GM19372 (cell line): ENCODE measurements around the gene VEPH1.
"Not testable (repeated sequence)": the region's sequence is repeated elsewhere in the genome, so short reads cannot be mapped to it uniquely, and the experiment has no call there.

Experiments
- ATAC-seq: cut with Tn5 transposase; IDR thresholded peaks from one replicate; pipeline ENCODE4 v1.9.1; 2021; ENCODE audit warnings: mild to moderate bottlenecking, low read depth, moderate library complexity; ENCODE audit not compliant: unreplicated experiment

Gene VEPH1

DNA sequence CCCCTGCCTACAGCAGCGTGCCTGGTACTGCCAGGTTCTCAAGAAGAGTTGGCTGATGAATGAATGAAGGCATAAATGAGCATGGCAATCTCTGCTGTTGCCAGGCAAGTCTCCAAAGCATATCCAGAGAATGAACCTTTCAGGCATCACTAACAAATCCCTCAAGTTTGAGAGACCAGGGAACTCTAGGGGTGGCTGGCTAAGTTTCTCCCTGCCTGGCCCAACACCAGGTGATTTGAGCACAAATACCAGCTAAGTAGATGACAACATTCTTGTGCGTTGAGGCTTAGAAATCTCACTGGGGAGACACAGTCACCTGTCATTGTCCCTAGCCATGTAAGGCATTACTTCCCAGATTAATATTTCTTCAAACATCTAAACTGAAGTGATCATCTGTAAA lies 147.9 kb downstream of the VEPH1 start:
- no peak for ATAC-seq

DNA sequence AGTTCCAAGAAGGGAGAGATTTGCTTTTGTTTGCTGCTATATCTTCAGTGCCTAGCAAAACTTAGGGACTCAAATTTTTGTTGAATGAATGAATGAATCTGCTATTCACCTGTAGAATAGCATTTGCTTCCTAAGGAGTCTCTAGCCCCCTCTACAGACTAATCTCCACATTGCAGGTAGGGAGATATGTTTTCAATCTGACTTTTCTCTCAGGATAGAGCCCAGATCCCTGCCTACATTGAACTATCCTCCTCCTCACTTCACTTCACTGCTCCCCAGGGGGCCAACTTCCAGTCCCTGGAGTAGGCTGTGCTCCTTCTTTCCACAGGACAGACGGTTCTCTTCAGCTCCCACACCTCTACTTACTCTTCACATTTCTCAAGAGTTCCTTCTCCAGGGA lies 148.5 kb downstream of the VEPH1 start:
- no peak for ATAC-seq

DNA sequence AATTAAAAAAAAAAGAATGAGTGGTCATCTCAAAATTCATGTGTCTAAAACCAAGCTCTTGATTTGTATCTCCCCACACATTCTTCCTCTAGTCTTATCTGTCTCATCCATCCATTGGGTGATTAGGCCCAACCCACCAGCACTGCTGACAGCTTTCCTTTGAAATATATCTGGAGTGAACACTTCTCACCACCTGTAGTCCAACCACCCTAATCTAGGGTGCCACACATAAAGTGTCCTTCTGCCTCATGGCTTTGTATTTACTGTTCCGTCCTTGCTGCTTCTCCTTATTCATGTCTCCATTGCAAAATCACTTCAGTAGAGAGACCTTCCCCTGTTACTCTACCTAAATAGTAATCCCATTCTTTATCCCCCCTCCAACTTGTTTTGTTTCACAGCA lies 149.0 kb downstream of the VEPH1 start:
- ATAC-seq, result no peak

DNA sequence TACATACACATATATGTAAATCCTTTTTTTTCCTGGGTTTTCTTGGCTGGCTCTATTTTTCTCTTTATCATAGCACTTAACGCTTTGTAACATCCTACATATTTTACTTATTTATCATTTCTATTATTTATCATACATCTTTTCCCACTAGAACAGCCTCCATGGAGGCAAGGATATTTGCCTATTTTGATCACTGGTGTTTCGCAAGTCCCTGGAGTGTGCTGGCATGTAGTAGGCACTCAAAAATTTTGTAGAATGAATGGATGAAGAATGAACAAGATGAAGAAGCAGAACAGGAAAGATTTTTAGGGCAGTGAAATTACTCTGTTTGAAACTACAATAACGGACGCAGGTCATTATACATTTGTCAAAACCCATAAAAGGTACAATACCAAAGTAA lies 149.6 kb downstream of the VEPH1 start:
- no peak for ATAC-seq

DNA sequence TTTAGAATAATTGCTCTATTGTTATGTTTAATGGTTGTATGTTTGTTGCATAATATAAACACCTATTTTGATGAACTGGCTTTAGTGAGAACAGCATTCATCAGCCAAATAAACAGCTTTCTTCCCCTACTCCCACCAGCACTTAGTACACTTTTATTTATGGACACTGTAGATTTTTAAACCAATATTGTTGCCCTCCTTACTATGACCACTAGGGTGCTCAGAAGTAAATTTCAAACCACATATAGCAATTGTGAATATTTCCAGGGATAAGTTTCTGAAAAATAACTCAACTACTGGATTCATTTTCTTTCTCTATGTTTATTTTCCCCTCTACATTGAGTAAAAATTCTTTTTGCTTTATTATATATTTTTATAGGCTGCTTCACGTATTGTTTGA lies 151.2 kb downstream of the VEPH1 start:
- ATAC-seq, result no peak

DNA sequence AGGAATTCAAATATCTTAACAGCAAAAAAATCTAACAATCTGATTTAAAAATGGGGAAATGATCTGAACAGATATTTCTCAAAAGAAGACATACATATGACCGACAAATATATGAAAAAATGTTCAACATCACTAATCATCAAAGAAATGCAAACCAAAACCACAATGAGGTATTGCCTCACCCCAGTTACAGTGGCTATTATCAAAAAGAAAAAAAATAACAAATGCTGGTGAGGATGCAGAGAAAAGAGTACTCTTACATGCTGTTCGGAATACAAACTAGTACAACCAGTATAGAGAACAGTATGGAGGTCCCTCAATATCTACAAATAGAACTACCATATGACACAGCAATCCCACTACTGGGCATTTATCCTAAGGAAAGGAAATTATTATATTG lies 152.6 kb downstream of the VEPH1 start:
- not testable (repeated sequence) for ATAC-seq

DNA sequence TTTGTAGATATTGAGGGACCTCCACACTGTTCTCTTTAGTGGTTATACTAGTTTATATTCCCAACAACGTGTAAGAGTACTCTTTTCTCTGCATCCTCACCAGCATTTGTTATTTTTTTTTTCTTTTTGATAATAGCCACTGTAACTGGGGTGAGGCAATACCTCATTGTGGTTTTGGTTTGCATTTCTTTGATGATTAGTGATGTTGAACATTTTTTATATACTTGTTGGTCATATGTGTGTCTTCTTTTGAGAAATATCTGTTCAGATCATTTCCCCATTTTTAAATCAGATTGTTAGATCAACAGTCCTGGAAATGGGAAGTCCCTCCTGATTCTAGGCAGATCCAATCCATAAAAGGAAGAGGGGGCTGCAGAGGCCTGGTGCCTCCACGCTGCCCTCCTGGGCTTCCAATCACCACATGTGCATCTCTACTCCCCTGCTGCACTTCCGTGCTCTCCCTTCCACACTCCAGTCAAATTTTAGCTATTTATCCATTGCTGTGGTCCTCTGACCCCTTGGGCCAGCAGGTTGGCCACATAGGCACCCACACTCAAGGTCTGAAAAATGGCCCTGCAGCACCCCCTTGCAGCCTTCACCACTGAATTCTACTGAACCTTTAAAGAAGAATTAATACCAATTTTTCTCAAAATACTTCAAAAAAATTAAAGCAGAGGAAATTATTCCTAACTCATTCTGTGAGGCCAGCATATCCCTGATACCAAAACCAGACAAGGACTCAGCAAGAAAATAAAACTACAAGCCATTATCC lies 154.7 kb downstream of the VEPH1 start:
- ATAC-seq, result not testable (repeated sequence)

DNA sequence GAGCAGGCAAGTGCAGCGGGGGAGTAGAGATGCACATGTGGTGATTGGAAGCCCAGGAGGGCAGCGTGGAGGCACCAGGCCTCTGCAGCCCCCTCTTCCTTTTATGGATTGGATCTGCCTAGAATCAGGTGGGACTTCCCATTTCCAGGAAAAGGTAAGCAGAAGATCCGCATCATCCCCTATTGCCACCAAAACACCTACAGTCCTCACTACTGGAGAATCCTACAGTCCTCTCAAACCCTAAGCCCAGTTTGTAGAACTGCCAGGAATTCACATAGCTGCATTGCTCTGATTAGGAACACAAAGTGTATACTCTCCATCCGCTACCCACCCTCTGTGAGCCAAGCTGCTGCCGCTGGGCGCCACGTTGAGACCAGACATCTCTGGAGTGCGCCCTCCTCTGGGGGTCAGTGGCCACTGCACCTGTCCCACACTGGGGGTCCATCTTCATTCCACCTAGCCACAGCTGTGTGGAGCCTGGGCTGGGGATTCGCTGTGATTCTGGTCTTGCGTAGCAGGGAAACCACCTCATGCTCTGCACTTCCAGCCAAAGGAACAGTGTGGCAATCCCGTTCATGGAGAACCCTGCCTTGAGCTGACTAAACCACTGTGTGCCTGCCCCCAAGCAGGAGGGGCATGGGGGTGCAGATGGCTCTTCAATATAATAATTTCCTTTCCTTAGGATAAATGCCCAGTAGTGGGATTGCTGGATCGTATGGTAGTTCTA lies 155.5 kb downstream of the VEPH1 start:
- ATAC-seq, result no peak

DNA sequence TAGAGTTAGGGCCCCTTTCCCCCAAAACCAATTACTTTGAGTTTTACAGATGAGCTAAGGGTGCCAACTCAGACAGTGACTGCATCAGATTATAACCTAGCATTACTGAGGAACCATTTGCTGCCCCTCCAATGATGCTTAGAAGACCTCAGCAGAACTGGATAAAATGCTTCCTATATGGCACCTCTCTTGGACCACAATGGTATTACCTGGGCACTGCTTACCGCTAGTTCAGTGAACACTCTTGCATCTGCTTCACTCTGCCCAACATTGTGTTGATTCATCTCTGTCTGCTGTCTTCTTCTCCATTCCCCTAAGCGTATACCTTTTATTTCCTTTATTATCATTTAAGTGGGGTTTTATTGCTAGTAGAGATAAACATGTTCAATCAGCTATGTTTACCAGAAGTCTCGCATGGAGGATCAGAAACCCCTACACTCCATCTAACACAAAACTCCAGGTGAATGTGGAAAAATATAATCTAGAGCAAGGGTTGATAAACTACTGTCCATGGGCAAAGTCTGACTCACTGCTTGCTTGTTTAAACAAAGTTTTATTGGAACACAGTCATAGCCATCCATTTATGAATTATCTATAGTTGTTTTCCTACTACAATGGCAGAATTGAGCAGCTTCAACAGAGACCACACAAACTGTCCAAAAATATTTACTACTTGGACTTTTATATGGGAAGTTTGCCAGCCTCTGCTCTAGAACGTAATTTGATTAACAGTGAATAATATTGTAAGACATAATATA lies 166.8 kb downstream of the VEPH1 start:
- no peak for ATAC-seq

DNA sequence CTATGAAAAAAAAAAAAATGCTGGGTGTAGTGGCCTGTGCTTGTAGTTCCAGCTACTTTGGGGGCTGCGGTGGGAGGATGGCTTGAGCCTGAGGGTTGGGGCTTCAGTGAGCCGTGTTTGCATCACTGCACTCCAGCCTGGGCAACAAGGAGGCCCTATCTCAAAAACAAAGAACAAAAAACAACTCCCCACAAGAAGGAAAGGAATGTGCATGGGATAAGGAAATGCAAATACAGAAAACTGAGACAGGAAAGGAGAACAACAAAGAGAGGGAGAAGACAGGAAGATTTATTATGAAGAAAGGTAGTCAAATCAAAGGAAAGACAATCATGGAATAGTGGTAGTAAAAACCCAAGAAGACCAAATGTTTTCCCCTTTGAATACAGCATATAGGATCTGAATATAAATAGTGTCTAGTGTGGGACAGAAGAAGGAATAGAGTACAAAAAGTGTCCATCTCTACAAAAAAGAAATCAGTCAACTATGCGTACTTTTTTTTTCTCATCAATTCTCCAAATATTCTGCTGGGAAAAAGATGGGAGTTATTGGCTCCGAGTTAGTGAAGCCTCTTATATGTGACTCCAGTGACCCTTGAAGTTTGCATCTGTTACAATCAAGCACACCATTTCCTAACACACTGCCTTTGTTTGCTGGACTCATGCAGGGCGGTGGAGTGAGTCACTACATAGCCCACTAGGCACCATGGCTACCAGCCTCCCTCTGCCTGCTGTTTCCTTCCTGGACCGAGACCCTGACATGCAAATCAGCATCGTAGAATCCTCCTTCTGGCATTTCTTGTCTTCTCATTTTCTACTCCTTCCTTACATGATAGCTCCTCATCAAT lies 167.8 kb downstream of the VEPH1 start:
- no peak for ATAC-seq

DNA sequence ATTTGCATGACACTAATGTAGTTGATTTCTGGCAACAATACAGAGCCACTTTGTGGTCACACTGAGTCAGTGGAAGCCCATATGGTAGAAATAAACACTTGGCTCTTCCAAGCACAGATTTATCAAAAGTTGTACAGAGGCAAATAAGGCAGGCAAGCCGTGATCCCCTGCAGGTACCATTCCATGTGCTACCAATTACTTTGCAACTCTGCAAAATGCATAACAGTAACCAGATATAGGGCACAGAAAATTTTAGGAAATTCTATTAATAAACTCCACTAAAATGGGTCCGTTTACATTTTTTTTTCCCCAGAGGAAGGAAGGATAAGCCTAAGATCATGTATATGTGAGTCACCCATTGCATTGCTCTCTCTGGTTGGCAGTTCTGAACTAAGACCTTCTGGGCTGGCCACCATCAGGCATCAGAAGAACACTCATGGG lies 169.6 kb downstream of the VEPH1 start:
- no peak for ATAC-seq

DNA sequence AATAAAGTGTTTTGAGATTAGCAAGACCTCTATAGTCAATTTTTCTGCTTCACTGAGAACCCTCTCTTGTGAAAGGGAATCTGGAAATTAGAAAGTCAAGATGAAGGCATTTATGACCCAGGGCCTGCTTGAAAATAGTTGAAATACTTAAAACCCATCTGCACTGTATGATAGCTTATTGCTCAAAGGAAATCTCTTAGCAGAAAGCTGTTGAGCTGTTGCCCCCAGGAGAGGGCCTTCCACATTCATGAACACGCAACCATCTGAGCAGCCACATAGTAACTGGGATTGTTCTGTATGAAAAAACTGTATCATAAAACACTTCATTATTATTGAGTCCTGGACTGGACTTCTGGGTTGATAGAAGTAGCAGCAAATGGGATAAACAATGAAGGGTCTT lies 173.0 kb downstream of the VEPH1 start:
- no peak for ATAC-seq

DNA sequence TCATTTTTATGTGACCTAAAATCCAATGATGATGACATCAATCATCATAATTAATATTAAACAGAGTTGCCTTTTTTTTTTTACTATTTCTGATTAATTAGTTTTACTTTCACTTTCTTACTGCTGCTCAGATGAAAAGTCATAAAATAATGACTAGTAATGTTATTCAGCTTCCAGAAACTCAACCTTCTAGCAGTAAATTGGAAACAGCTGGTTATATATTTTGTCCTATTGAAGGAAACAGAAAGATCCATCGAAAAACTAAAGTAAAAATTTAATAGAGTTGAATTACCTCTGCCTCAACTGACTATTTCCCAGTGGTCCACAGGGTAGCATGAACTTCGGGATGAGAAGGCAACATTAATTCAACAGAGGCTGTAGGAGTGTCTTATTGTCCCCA lies 173.7 kb downstream of the VEPH1 start:
- no peak for ATAC-seq

DNA sequence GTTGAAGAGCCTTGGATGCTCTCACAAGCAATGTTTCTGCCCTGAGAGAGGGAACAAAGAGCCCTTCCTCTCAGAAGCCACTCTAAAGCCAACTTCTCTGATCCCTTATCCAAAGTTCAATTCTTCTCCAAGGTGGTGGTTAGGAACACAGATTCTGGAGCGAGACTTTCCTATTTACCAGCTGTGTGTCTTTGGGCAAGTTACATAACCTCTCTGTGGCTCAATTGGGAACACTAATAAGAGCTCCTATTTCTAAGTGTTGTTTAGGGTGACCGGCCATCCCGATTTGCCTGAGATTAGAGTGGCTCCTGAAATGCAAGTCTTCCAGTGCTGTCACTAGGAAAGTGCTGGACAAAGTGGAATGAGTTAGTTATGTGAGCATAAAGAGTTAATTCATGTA lies 175.4 kb downstream of the VEPH1 start:
- ATAC-seq, result no peak

DNA sequence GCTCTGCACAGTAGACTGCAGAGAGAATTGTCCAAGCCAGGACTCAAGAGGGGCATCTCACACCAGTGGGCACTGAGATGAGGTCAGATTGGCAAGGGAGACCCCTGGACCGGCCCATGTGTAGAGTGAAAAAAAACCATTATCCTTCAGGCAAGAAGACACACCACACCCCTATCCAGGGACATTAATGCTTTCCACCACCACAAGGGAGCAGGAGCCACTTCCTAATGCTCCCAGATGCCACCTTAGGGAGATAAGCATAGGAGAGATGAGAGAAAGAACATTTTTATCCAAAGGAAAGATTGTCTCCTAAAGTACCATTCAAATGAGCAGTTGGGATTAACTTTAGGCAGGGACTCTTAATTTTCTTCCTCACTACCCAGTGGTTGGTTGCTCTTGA lies 176.2 kb downstream of the VEPH1 start:
- no peak for ATAC-seq

DNA sequence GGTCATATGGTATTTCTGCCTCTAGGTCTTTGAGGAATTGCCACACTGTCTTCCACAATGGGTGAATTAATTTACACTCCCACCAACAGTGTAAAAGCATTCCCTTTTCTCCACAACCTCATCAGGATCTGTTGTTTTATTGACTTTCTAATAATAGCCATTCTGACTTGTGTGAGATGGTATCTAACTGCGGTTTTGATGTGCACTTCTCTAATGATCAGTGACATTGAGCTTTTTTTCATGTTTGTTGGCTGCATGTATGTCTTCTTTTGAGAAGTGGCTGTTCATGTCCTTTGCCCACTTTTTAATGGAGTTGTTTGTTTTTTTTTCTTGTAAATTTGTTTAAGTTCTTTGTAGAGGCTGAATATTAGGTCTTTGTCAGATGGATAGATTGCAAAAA lies 178.3 kb downstream of the VEPH1 start:
- not testable (repeated sequence) for ATAC-seq

DNA sequence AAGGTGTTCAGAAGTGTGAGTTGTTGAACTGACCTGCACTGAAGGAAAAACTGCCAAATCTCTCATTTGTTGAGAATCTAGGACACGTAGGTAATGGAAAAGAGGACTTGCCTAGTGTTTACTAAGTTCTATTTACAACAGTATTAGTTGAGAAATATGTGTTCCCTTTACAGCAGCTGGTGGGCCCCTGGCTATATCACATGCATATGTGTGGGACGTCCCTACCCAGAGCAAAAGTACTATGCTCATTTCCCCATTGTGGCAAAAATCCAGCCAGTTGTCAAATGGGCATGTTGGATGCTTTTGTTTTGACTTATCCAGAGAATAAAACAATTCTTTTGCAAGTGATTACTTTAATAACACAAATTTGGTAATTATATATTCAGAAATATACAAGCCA lies 179.9 kb downstream of the VEPH1 start:
- no peak for ATAC-seq

DNA sequence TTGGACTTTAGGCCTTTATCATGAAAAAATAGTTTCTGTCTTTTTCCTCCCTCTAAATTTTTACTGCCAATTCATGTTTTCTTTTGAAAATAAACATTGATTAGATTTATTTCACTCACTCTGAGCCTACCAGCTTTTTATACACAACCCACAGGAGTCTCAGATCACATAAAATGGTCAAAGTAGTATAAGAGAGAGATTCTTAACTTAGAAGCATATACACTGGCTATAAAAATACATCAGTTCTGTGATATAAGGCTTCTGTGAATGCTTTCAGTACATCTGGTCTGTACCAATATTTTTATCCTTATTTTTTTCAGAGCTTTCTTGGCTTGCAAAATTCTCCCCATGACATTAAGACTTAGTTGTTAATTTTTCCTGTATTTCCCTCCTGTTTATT lies 183.5 kb downstream of the VEPH1 start:
- no peak for ATAC-seq

DNA sequence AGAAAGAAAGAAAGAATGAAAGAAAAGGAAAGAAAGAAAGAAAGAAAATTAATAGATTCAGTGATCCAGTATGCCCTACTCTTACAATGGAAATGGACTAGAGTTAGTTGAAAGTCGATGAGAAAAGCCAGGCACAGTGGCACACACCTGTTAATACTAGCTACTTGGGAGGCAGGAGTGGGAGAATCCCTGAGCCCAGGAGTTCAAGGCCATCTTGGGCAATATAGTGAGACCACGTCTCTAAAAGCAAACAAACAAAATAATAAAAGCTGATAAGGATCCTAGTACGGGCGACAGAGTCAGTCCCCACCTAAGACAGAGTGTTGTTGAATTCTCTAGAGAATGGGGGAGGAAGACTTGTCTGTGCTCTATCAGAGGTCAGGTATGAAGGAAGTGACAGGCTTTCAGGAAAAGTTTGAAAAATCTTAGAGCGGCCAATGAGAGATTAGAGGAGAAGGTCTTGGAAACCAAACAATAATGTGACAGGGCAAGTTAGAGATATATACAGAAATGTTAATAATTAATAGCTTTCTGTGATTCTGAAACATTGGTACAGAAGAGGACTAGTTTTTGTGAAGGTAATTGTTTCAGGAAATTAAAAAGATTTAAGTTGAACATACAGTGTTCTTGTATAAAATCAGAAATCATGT lies 184.5 kb downstream of the VEPH1 start:
- ATAC-seq, result no peak

DNA sequence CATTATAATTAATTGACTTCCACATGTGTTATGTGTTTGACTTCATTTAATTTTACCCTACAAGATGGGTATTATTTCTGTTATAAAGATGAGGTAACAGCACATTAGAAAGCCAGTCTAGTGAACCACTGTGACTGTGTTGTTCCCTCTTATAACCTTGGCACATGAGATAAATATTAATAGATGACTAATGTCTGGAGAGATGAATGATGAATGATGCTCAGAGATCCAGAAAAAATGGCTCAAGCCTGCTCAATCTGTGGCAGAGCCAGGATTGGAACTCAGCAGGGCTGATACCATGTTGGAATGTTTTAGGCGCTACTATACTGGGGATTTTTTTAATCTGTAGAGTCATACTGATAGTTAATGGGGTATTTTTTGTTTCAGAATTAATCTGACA lies 185.3 kb downstream of the VEPH1 start:
- no peak for ATAC-seq
